ENCODE results near the gene MYRF.

MYRF gene

DNA sequence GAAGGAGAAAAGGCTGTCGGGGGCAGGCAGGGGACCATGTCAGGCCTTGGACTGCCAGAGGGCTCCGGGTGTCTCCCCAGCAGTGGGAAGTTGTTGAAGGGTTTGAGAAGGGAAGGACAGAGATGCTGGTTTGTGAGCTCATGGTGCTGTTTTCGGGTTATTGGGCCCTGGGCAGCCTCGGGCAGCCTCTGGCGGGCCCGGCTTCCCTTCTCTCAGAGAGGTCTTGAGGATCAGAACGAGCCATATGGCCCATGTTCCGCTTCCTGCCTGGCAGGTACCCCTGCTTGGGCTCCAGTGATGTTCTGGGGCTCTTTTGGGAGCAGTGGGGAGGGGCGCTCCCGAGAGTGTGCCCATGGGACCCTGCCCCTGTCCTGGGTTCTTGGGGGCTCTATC, 9.8 kb downstream of the MYRF start:
- no peak for DNase-seq

DNA sequence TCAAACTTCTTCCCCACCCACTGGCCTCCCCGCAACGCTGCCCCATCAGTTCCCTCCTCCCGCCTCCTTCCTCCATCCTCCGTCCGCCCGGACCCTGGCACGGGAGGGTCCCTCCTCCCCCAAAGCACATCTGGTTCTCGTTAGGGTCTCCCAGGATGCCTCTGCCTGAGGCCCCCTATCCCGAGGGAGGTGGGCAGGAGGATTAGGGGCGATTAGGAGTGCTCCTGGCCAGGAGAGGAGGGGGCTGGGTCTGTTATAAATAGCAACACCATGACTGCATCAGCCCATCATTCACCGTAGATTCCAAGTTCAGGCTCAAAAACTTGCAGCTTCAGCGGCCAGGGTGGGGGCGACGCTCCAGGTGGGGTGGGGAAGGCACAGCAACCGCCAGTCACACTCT, 10.4 kb downstream of the MYRF start:
- no peak for DNase-seq

DNA sequence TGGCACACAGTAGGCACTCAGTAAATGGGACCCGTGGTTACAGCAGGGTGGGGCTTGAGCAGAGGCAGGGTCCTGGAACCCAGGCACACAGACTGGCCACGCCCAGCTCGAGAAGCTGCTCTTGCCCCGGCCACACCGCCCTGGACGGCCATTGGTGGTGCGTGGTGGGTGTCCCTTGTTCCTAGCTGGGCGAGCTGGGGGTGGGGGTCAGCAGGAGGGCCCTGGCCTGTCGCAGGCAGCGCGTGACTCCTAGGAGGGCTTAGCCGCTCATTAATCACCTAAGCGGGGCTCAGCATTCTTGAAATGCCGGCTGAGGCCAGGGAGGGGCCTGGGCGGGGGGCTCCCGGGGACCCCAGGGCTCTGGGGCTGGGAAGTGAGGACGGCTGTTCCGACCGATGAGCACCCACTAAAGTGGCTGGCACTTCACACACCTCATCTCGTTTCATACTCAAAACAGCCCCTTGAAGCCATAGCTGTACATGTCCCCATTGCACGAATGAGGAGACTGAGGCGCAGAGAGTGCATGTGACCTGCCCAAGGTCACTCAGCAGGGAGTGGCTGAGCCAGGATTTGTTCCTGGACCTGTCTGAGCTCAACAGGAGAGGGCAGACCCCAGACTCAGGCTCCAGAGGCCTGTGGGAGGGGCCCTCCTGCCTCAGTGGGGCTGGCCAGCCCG, 11.6 kb downstream of the MYRF start:
- no peak for DNase-seq

DNA sequence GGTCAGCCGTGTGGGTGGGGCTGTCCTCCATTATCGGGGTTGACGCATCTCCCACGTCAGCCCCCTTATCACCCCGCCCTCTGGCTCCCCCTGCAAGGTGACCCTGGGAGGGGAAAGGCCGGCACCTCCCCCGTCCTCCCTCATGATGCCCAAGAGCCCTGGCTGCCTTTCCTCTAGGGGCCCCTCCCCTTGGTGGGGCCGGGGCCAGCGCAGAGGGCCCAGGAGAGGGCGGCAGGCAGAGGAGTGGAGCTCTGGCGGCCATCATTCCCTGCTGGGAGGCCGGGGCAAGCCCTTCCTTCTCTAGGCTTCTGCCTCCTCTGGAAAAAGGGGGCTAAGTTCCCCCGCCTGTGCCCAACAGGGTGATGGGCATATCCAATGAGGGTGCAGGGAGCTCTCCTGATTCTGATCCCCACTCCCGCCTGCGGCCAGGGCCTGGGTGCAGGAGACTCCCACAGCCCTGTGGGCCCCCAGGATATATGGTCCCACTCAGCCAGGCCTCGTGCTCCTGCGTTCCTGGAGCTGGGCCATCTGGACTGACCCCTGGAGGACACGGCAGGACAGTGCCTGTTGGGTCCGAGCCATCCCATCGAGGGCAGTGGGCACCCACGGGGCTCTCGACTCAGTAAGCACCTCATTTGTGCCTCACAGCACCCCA, 12.3 kb downstream of the MYRF start:
- DNase-seq: no peak

DNA sequence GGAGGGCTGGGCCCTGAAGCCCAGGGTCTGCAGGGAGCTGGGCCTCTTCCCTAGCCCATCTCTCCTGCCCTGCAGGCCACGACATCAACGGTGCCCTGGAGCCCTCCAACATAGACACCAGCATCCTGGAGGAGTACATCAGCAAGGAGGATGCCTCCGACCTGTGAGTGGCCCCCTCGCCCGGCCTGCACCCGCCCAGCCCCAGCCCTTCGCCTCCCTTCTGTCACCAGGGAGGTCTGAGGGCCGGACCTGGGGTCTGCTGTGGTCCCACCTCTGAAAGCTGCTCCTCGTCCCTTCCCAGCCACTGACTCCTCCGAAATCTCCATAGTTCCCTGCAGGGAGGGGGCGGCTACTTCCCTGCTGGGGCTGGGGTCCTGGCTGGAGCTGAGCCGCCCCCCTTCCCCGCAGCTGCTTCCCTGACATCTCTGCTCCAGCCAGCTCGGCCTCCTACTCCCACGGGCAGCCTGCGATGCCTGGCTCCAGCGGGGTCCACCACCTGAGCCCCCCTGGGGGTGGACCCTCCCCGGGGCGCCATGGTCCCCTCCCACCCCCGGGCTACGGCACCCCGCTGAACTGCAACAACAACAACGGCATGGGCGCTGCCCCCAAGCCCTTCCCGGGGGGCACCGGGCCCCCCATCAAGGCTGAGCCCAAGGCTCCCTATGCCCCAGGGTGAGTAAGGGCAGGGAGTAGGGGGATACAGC, 13.3 kb downstream of the MYRF start:
- no peak for DNase-seq

DNA sequence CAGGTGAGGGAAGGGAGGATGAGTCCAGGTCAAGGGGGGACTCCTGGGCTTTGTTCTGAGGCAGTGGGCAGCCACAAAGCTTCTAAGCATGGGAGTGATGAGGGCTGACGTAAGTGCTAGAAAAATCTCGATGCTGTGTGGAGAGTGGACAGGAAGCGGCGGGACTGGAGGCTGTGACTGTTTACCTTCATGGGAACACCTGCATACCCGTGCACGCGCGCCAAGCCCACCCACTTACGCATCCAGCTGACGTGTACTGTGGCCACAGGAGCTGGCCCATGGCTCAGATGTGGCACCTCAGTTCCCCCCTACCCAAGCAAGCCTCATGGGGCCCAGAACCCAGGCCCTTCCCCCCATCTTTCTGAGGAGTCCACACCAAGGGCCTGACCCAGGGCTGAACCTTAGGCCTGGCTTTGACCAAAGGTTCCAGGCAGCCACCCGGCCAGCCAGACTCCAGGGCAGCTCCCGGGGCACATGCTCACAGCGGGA, 14.0 kb downstream of the MYRF start:
- no peak for DNase-seq

DNA sequence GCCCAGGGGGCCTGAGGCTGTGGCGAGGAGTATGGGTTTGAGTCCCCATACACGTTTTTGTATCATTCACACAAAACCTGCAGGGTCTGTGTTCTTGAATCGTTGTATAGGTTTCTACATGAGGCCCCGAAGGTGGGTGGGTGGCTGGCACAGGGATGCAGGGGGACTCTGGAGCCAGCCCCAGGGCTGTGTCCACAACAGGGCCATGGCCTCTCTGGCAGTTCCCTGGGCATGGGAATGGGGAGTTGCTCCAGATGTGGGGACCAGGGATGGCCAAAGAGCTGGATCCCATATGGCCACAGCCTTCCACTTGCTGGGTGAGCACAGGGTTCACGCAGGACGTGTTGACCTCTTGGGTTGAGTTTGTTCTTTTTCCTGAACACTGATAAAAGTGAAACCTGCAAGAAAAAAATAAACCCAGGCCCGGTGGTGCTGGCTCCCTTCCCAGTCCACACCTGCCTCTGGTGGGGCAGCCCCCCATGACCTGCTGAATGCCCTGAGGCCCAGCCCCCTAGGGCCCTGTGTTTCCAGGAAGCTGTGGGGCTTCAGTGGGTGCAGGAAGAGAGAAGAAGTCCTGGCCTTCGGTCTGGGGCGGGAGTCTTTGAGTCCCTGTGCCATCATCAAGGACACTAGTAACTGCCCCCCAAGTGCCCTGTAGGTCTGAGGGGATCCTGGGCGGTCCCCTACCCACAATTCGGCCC, 16.1 kb downstream of the MYRF start:
- DNase-seq: no peak

DNA sequence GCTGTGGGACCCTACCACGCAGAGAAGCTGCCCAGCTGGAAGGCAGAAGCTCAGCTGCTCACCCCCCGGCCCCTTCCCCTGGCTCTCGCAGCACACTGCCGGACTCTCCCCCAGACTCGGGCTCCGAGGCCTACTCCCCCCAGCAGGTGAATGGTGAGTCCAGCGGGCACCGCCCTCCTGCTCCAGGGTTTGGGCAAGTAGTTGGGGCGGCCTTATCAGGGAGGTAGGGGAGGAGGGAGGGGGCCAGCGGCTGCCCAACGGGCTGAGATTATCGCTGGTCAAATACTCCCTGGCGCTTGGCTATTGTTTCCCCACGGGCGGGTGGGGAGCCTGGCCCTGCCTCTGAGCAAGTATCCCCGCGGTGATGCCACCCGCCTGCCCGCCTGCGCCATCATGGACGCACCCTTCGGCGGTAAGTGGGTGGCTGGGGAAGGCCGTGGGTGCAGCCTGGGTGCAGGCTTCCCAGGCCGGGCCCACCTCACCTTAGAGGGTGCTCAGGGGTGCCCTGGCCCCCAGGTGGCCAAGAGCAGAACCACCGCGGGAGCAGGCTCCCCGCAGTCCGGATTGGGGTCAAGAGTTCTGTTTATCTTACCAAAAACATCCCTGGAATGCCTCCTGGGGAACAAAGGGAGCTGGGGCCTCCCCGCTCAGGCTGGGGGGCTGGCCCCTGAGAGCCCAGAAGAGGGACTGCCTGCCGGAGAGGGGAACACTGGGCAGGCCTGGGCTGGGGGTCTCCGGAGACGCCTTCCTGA, 16.9 kb downstream of the MYRF start:
- no peak for DNase-seq

DNA sequence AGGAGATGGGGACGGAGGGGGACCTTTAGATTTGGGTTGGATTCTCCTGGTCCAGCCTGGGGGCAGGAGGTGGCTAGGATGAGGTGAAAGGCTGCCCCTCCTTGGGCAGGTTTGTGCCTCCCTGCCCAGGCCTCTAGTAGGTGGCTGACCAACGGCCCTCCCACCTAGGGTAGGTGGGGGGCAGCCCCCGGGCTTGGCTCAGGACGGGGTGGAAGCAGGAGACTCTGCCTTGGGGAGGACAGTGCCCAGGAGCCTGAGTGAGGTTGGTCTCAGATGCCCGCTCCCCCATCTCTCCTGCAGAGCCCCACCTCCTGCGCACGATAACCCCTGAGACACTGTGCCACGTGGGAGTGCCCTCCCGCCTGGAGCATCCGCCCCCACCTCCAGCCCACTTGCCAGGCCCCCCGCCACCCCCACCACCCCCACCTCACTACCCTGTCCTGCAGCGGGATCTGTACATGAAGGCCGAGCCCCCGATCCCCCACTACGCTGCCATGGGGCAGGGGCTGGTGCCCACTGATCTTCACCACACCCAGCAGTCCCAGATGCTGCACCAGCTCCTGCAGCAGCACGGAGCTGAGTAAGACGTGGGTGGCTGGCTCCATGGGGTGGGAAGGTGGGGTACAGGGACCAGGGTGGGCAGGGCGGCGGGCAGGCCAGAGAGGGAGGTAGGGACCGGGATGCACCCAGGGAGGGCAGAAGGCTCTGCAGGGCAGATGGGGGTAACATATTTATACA, 17.7 kb downstream of the MYRF start:
- DNase-seq: no peak

DNA sequence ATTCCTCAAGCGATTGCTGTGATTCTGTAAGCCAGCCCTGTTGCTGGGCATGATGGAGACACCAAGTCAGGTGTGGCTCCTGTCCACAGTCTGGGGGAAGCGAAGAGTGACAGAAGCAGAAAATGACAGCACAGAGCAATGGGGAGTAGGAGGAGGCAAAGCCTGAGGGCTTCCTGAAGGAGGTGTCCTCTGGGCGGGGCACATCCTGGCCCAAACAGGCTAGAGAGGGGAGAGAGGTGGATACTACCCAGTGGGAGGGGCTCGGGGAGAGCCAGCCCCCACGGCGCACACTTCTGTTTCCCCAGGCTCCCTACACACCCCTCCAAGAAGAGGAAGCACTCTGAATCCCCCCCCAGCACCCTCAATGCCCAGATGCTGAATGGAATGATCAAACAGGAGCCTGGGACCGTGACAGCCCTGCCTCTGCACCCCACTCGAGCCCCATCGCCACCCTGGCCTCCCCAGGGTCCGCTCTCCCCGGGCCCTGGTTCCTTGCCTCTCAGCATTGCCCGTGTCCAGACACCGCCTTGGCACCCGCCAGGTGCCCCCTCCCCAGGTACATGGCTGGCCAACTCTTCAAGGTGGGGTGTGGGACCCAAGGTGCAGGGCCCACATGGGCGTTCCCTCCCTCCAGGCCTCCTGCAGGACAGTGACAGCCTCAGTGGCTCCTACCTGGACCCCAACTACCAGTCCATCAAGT, 18.9 kb downstream of the MYRF start:
- no peak for DNase-seq

DNA sequence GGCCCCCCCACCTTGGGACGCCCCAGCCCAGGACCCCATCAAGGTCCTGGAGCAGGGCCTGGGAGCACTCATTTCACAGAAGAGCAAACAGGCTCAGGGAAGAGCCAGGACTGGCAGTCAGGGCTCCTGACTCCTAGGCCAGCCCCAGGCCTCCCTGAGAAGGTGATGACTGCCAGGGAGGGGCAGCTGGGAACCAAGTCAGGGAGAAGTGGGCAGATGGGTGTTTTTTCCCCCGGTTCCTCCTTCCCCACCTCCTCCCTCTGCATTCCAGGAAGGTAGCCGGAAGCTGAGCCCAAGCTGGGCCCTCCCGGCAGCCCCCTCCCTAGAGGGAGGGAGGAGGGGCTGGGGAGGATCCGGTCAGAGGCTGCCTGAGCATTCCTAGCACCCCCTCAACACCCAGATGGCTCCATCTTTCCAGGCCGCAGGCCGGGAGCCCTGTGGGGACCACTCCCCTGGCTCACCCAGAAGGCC, 19.6 kb downstream of the MYRF start:
- no peak for DNase-seq

DNA sequence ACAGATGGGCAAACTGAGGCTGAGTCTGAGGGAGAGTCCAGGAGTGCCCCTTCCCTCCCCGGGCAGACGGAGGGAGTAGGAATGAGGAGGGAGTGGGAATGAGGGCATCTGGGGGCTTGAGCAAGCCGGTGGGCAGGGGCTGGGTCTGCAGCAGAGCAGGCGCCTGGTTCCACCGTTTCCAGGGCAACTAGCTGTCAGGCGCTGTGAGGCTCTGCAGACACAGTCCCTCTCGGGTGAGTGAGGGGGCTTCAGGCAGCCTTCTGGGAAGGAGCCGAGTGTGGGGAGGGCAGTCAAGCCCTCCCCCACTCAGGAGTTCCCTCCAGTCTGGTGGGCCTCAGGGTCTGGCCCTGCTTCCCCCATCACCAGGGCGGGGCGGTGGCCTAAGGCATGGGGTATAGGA, 20.9 kb downstream of the MYRF start:
- no peak for DNase-seq

DNA sequence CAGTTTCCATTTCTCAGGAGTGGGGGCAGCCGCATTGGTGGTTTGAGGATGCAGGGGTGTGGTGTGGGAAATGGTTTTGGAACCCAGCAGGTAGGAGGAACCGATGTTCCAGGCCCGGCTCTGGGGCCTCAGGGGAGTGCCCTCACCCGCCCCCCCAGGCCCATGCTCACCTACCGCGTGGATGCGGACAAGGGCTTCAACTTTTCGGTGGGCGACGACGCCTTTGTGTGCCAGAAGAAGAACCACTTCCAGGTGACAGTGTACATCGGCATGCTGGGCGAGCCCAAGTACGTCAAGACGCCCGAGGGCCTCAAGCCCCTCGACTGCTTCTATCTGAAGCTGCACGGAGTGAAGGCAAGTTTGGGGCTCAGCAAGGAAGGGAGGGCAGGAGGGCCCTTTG, 21.4 kb downstream of the MYRF start:
- no peak for DNase-seq

DNA sequence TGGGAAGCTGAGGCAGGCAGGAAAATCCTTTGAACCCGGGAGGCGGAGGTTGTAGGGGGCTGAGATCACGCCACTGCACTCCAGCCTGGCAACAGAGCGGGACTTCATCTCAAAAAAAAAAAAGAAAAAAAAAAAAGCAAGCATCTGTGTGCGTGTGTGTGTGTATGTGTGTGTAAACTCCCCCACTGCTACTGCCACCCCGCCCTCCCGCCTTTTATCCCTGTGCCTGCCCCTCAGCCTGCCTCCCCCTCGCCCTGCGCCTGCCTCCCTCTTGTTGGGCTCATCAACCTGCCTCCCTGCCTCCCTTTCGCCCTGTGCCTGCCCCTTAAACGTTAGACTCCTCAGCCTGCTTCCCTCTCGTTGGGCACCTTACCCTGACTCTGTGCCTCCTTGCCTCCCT, 22.0 kb downstream of the MYRF start:
- no peak for DNase-seq

DNA sequence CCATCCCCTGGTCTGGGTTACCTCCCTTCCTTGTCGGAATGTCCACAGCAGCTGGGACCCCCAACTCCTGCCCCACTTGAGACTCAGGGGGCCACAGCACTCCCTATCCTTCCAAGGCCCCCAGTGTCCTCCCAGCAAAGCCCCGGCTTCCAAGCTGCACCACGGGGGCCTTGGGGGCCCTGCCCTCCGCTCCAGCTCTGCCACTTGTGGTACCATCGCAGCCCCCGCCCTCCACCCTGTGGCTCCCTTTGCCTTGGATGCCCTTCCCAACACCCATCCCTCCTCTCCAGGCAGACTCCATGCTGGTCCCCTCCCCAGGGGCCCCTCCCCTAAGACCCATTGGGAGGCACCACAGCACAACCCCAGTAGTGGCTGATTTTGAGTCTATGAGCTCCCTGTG, 22.7 kb downstream of the MYRF start:
- no peak for DNase-seq

DNA sequence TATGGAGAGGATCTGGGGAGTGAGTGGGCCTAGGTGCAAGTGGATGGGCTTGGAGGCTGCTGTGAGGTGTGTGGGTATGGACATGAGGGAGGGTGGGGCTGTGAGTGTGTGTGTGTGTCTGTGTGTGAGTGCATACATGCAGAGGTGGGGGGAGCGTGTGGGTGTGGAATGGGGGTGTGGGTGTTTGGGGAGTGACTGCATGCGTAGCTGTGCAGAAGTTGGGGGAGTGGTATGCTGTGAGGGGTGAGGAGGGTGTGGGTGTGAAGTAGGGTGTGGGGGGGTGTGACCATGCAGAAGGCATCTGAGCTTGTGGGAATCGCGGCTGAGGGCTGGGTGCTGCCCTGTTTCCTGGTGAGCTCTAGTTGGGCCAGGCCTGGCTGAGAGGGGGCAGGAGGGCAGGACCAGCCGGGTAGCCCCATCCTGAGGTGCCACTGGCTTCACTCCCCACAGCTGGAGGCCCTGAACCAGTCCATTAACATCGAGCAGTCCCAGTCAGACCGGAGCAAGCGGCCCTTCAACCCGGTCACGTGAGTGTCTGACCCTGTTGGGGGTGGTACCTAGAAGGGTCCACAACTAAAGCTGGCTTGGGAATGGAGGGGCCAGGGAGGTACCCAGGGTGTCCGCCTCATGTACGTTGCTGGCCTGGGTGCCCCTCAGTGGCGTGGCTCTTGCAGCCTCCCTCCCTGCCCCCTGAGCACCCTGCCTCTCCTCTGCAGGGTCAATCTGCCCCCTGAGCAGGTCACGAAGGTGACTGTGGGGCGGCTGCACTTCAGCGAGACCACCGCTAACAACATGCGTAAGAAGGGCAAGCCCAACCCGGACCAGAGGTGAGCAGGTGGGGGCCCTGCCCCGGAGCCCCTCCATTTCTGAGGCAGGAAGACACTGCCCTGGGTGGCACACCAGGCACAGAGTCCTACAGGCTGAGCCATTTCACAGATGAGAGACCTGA, 23.4 kb downstream of the MYRF start:
- no peak for DNase-seq

DNA sequence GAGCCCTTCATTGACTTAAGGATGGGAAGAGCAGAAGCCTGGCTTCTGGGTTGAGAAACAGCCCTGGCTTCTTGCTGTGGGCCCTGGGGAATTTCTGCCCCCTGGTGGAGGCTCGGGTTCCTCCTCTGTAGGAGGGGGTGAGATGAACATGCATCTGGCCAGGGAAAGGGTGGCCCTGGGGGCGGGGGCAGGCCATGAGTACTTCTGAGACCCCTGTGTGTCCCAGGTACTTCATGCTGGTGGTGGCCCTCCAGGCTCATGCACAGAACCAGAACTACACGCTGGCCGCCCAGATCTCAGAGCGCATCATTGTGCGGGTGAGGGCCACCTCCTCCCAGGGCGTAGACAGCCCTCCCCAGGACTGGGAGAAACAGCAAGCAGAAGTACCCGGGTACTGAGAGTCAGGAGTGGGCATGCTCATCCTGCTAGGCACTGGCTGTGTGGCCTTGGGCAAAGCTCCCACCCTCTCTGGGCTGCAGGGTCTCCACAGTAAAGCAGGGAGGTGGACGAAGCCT, 24.2 kb downstream of the MYRF start:
- DNase-seq: peak; percentile 19

DNA sequence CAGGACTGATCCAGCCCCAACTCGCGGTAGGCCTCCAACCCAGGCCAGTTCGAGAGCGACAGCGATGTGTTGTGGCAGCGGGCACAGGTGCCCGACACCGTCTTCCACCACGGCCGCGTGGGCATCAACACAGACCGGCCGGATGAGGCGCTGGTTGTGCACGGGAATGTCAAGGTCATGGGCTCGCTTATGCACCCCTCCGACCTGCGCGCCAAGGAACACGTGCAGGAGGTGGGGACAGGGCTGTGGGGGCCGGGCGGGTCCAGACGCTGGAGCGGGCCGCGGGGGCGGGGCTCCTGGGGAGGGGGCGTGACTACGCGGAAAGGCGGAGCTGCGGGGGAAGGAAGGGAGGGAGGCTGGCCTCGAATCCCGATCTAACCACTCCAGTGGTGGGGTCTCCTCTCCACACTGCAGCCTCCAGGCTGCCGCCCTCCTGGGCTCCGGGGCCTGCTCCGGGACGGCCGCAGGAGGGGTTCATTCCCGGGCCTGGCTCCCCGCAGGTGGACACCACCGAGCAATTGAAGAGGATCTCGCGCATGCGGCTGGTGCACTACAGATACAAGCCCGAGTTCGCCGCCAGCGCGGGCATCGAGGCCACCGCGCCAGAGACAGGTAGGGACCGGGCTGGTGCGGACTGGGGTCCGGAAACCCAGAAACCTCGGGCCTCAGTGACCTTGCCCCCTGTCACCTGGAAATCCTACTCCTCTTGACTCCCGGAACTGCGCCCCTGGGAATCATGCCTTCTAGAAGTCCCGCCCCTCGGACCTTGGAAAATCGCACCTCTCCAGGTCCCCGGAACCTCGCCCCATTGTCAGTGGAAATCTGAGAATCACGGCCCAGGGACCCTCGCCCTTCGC, 25.0 kb downstream of the MYRF start:
- DNase-seq: peak; percentile 65
